BJ (cell line): ENCODE data around the gene R3HCC1L. TPM values are rescaled to one million over a fixed set of nuclear protein-coding genes. Genes with fewer than 3 reads are reported as not detected.

Source experiments
- CTCF ChIA-PET: fragments of 350-600 bp; formaldehyde crosslinking; extraction: SDS; loops from one replicate; lab custom pipeline; 2021; ENCODE audit warnings: antibody characterized with exemption, inconsistent platforms; lab: Yijun Ruan, JAX
- POLR2A ChIA-PET: fragments of 300-600 bp; sonication (Branson Sonifier 250); formaldehyde crosslinking; extraction: SDS; loops from one replicate; lab custom pipeline; 2021; ENCODE audit warnings: antibody characterized with exemption; lab: Charles Lee
- DNase-seq: peaks from one replicate; pipeline ENCODE4 v3.0.0-alpha.2; 2011; ENCODE audit warnings: low read depth
- H3K27me3 ChIP-seq: 2 replicates; pipeline ENCODE4 v1.6.0; 2011; ENCODE audit warnings: low read length; ENCODE audit not compliant: control insufficient read depth, insufficient read depth
- H3K36me3 ChIP-seq: 2 replicates; pipeline ENCODE4 v1.5.1; 2011; ENCODE audit warnings: low read length; ENCODE audit not compliant: control insufficient read depth, insufficient read depth
- H3K4me3 ChIP-seq: 2 replicates; pipeline ENCODE4 v1.5.1; 2011; ENCODE audit warnings: low read depth, mild to moderate bottlenecking, control low read depth, low read length
- CTCF ChIP-seq: IDR thresholded peaks from 2 replicates; pipeline ENCODE4 v1.5.1; 2011; ENCODE audit warnings: low read depth, mild to moderate bottlenecking, control low read depth, inconsistent platforms, low read length, moderate library complexity; ENCODE audit not compliant: insufficient read depth
- polyA plus RNA-seq: library from polyadenylated mRNA; depleted of rRNA; stranded (reverse); fragments of >200 nt; gene quantifications from 2 replicates; pipeline ENCODE4 v1.2.3, GENCODE V29; 2011

The R3HCC1L gene
- polyA plus RNA-seq, 1 experiment = 5.6 TPM

DNA sequence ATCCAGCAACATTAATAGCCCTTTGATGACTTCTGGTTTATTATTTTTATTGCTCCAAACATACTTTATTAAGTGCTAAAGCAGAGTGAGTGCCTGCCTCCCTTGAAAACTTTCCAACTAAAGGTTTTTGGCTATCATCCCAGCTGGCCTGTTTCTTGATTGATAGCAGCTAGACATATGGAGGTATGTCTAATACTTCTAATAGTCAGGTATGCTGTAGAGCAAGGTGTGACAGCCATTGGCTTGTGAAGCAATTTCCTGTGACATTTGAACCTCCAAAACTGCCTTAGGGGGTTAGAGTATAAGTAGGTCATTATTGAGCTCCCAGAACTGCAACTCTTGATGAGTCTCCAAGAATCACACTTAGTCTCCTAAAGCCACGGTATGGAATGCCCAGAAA, 77.7 kb downstream of the R3HCC1L start:
- Histone ChIP-seq H3K4me3 (no peak overlapping the region), H3K36me3 (peaks cover 3% of the 10 kb centered on the region), H3K27me3 (no peaks in the 10 kb centered on the region)
- no peak for TF ChIP-seq CTCF
- POLR2A ChIA-PET = no interaction called here
- CTCF ChIA-PET = interaction anchor here (1.2 to 1.3 kb wide), 2 partner anchors 42 kb away, joined by 3 read pairs; no protein-coding TSS in a partner anchor
- DNase-seq = no peak

DNA sequence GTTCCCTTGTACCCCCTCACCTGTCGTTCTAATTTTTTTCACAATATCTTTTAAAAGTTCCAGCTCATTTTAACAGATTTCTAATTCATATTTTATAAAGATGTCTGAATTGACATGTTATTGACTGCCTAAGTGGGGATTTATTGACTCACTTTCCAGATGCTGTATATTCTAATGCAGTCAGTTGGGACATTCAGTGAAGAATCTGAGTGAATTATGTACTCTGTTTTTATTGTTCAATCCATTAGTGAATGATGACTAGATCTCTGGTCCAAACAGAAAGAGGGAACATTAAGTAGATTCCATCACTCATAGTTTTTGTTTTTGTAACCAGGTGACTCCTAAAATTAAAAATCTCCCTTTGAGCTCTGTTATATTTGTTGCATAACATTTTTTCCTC, 79.3 kb downstream of the R3HCC1L start:
- H3K4me3 ChIP-seq = no peak overlapping the region
- H3K36me3 ChIP-seq = peaks cover 3% of the 10 kb centered on the region
- ChIA-PET CTCF (interaction anchor here (1.7 kb wide), 1 partner anchor 24 kb away, joined by 5 read pairs; no protein-coding TSS in a partner anchor), POLR2A (no interaction called here)
- TF ChIP-seq CTCF = no peak
- no peak for DNase-seq
- no peaks in the 10 kb centered on the region for H3K27me3 ChIP-seq

DNA sequence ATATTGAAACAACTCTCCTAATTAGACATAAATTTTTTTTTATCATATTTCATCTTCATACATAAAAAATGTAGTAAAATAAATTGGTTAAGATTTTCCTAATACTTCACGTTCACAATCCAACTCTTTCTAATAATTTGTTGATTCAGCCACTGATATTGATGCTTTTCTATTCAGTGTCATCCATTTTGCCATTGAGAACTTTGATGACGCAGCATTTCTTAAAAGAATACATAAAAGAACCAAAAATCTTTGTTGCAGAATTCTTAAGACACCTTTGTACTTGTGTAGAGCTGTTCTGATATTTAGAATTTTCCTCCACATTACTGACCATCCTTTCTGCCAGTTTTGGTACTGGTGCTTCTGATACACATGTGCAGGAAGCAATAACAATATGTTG, 80.9 kb downstream of the R3HCC1L start:
- DNase-seq = no peak
- H3K27me3 ChIP-seq = no peaks in the 10 kb centered on the region
- no peaks in the 10 kb centered on the region; the same call in 1 of the 2 replicates for H3K36me3 ChIP-seq
- TF ChIP-seq CTCF = no peak
- POLR2A ChIA-PET = no interaction called here
- H3K4me3 ChIP-seq = no peak overlapping the region
- CTCF ChIA-PET = interaction anchor here (1.7 kb wide), 1 partner anchor 22 kb away, joined by 5 read pairs; no protein-coding TSS in a partner anchor

DNA sequence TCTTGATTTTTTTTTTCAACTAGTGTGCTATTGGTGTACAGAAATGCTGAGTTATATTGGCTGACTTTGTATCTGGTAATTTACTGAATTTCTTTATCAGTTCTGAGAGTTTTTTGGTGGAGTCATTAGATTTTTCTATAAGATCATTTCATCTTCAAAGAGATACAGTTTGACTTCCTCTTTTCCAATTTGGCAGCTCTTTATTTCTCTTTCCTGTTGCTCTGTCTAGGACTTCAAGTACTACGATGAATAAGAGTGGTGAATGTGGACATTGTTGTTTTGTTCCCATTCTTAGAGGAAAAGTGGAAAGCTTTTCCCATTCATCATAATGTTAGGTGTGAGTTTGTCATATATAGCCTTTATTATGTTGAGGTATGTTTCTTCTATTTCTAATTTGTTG, 83.3 kb downstream of the R3HCC1L start:
- CTCF ChIA-PET = no interaction called here

DNA sequence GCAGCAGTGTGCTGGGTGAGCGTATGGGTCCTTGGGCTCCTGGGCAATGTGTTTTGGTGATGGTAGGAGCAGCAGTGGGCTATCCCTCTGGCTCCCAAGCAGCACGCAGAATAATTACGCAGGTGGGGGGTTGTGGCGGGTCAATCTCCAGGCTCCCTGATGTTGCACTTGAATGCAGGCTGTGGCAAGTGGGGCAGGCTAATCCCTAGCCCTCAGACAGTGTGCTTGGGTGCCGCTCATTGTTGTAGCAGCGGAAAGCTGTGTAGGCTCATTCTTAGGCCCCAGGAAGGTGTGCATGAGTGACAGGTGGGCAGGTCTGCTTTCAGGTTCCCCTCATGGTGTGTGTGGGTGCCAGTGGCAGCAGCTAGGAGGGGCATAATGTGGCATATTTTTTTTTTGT, 89.4 kb downstream of the R3HCC1L start:
- no peaks in the 10 kb centered on the region for H3K36me3 ChIP-seq
- POLR2A ChIA-PET = interaction anchor here (0.5 kb wide), 1 partner anchor 137 kb away, joined by 3 read pairs; no protein-coding TSS in a partner anchor
- no peaks in the 10 kb centered on the region for H3K27me3 ChIP-seq
- no peak for TF ChIP-seq CTCF
- CTCF ChIA-PET = no interaction called here
- no peak overlapping the region for H3K4me3 ChIP-seq
- DNase-seq = no peak

More for the DNA sequence above, 83.3 kb downstream of the R3HCC1L start:
- TF ChIP-seq CTCF = no peak
- DNase-seq = no peak
- POLR2A ChIA-PET = no interaction called here
- Histone ChIP-seq H3K27me3 (no peaks in the 10 kb centered on the region), H3K36me3 (no peaks in the 10 kb centered on the region), H3K4me3 (no peak overlapping the region)
